ENCODE data around the gene CALN1.
"Not testable (repeated sequence)": the region's sequence is repeated elsewhere in the genome, so short reads cannot be mapped to it uniquely, and the experiment has no call there.

CALN1 gene

GRCh38 chr7:71990138-71990462, 422.0 kb downstream of the CALN1 start:
- DNase-seq: no peak
- in situ Hi-C loops (cut with HindIII; ENCODE audit: low pct_ligation_motif_present, low pct_unique_long_range_greater_than_20kb, low sequenced_read_pairs): no loop called here

GRCh38 chr7:71988201-71988600, 423.9 kb downstream of the CALN1 start:
- no peak for DNase-seq

GRCh38 chr7:71987200-71987767, 424.9 kb downstream of the CALN1 start:
- in situ Hi-C loops (cut with HindIII; ENCODE audit: low pct_ligation_motif_present, low pct_unique_long_range_greater_than_20kb, low sequenced_read_pairs): no loop called here
- DNase-seq: no peak

More at GRCh38 chr7:71988201-71988600, 423.9 kb downstream of the CALN1 start:
- in situ Hi-C loops (cut with HindIII; ENCODE audit: low pct_ligation_motif_present, low pct_unique_long_range_greater_than_20kb, low sequenced_read_pairs): no loop called here

GRCh38 chr7:71984348-71984747, 427.8 kb downstream of the CALN1 start:
- in situ Hi-C loops (cut with HindIII; ENCODE audit: low pct_ligation_motif_present, low pct_unique_long_range_greater_than_20kb, low sequenced_read_pairs): no loop called here

GRCh38 chr7:71982851-71983250, 429.3 kb downstream of the CALN1 start:
- DNase-seq: no peak
- in situ Hi-C loops (cut with HindIII; ENCODE audit: low pct_ligation_motif_present, low pct_unique_long_range_greater_than_20kb, low sequenced_read_pairs): no loop called here

More at GRCh38 chr7:71984348-71984747, 427.8 kb downstream of the CALN1 start:
- DNase-seq: no peak

- DNase-seq: no peak
- in situ Hi-C loops (cut with HindIII; ENCODE audit: low pct_ligation_motif_present, low pct_unique_long_range_greater_than_20kb, low sequenced_read_pairs): no loop called here
Observed at GRCh38 chr7:71976645-71977044, 435.5 kb downstream of the CALN1 start.

- in situ Hi-C loops (cut with HindIII; ENCODE audit: low pct_ligation_motif_present, low pct_unique_long_range_greater_than_20kb, low sequenced_read_pairs): no loop called here
- DNase-seq: no peak
Observed at GRCh38 chr7:71974611-71975010, 437.5 kb downstream of the CALN1 start.

- no peak for DNase-seq
- in situ Hi-C loops (cut with HindIII; ENCODE audit: low pct_ligation_motif_present, low pct_unique_long_range_greater_than_20kb, low sequenced_read_pairs): no loop called here
Observed at GRCh38 chr7:71972534-71972933, 439.6 kb downstream of the CALN1 start.

GRCh38 chr7:71970725-71971124, 441.4 kb downstream of the CALN1 start:
- DNase-seq: no peak
- in situ Hi-C loops (cut with HindIII; ENCODE audit: low pct_ligation_motif_present, low pct_unique_long_range_greater_than_20kb, low sequenced_read_pairs): no loop called here

GRCh38 chr7:71962636-71963035, 449.5 kb downstream of the CALN1 start:
- in situ Hi-C loops (cut with HindIII; ENCODE audit: low pct_ligation_motif_present, low pct_unique_long_range_greater_than_20kb, low sequenced_read_pairs): no loop called here
- no peak for DNase-seq

- DNase-seq: no peak
- in situ Hi-C loops (cut with HindIII; ENCODE audit: low pct_ligation_motif_present, low pct_unique_long_range_greater_than_20kb, low sequenced_read_pairs): no loop called here
Observed at GRCh38 chr7:71961283-71961682, 450.9 kb downstream of the CALN1 start.

GRCh38 chr7:71942115-71942514, 470.0 kb downstream of the CALN1 start:
- in situ Hi-C loops (cut with HindIII; ENCODE audit: low pct_ligation_motif_present, low pct_unique_long_range_greater_than_20kb, low sequenced_read_pairs): no loop called here
- DNase-seq: no peak

GRCh38 chr7:71937840-71938371, 474.2 kb downstream of the CALN1 start:
- no peak for DNase-seq

GRCh38 chr7:71935674-71936073, 476.5 kb downstream of the CALN1 start:
- no peak for DNase-seq
- in situ Hi-C loops (cut with HindIII; ENCODE audit: low pct_ligation_motif_present, low pct_unique_long_range_greater_than_20kb, low sequenced_read_pairs): no loop called here

More at GRCh38 chr7:71937840-71938371, 474.2 kb downstream of the CALN1 start:
- in situ Hi-C loops (cut with HindIII; ENCODE audit: low pct_ligation_motif_present, low pct_unique_long_range_greater_than_20kb, low sequenced_read_pairs): no loop called here

GRCh38 chr7:71933426-71933825, 478.7 kb downstream of the CALN1 start:
- no peak for DNase-seq
- in situ Hi-C loops (cut with HindIII; ENCODE audit: low pct_ligation_motif_present, low pct_unique_long_range_greater_than_20kb, low sequenced_read_pairs): no loop called here

GRCh38 chr7:71925663-71926062, 486.5 kb downstream of the CALN1 start:
- in situ Hi-C loops (cut with HindIII; ENCODE audit: low pct_ligation_motif_present, low pct_unique_long_range_greater_than_20kb, low sequenced_read_pairs): no loop called here
- DNase-seq: peak; percentile 8

- in situ Hi-C loops (cut with HindIII; ENCODE audit: low pct_ligation_motif_present, low pct_unique_long_range_greater_than_20kb, low sequenced_read_pairs); DNase-seq: not testable (repeated sequence)
Observed at GRCh38 chr7:71914204-71914603, 497.9 kb downstream of the CALN1 start.

- in situ Hi-C loops (cut with HindIII; ENCODE audit: low pct_ligation_motif_present, low pct_unique_long_range_greater_than_20kb, low sequenced_read_pairs): no loop called here
Observed at GRCh38 chr7:71912476-71912875, 499.7 kb downstream of the CALN1 start.

GRCh38 chr7:71911051-71911450, 501.1 kb downstream of the CALN1 start:
- in situ Hi-C loops (cut with HindIII; ENCODE audit: low pct_ligation_motif_present, low pct_unique_long_range_greater_than_20kb, low sequenced_read_pairs): no loop called here
- DNase-seq: no peak

More at GRCh38 chr7:71912476-71912875, 499.7 kb downstream of the CALN1 start:
- no peak for DNase-seq

GRCh38 chr7:71905821-71906220, 506.3 kb downstream of the CALN1 start:
- in situ Hi-C loops (cut with HindIII; ENCODE audit: low pct_ligation_motif_present, low pct_unique_long_range_greater_than_20kb, low sequenced_read_pairs): no loop called here
- DNase-seq: no peak

- in situ Hi-C loops (cut with HindIII; ENCODE audit: low pct_ligation_motif_present, low pct_unique_long_range_greater_than_20kb, low sequenced_read_pairs): no loop called here
- DNase-seq: no peak
Observed at GRCh38 chr7:71904484-71904883, 507.7 kb downstream of the CALN1 start.

Measured in ACHN (cell line).